ENCODE results near the gene ENTPD6.

ENTPD6 gene

DNA sequence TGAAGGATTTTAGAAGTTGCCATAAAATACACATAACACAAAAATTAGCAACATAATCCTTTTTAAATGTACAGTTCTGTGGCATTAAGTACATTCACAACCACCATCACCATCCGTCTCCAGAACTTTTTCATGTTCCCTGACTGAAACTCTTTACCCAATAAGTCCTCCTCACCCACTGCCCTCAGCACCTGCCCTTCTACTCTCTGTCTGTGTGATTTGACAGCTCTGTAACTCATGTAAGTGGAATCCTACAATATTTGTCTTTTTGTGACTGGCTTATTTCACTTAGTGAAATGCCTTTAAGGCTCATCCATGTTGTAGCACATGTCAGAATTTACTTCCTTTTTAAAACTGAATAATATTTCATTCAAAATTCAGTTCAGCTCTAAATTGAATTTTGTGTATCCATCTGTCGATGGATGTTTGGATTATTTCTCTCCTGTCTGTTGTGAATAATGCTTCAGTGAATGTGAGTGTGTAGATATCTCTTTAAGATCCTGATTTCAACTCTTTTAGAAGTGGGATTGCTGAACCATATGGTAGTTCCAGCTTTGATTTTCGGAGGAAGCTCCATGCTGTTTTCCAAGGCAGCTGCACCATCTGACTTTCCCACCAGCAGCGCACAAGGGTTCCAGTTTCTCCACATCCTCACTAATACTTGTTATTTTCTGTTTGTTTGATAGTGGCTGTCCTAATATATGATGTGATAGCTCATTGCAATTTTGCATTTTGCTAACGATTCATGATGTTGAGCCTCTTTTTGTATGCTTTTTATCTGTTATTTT is 4.2 kb downstream of the ENTPD6 start:
- TF ChIP-seq TSHZ2 (CRISPR knock-in tag; IDR thresholded peaks at IDR 0.05): no peak
- TF ChIP-seq GLIS3 (CRISPR knock-in tag; IDR thresholded peaks at IDR 0.05): no peak
- TF ChIP-seq TOX (CRISPR knock-in tag; IDR thresholded peaks at IDR 0.05; ENCODE audit: borderline replicate concordance): no peak
- TF ChIP-seq ZNF70 (CRISPR knock-in tag; IDR thresholded peaks at IDR 0.05): no peak
- TF ChIP-seq BACH2 (CRISPR knock-in tag; IDR thresholded peaks at IDR 0.05; ENCODE audit: borderline replicate concordance): no peak
- no peak for TF ChIP-seq ZFP30 (CRISPR knock-in tag; IDR thresholded peaks at IDR 0.05)
- no peak for TF ChIP-seq OSR1 (CRISPR knock-in tag; IDR thresholded peaks at IDR 0.05)
- no peak for TF ChIP-seq ZFP3 (CRISPR knock-in tag; IDR thresholded peaks at IDR 0.05)
- no peak for TF ChIP-seq SNAI2 (CRISPR knock-in tag; IDR thresholded peaks at IDR 0.05)
- TF ChIP-seq POU6F1 (CRISPR knock-in tag; IDR thresholded peaks at IDR 0.05; ENCODE audit: borderline replicate concordance, low read depth): no peak
- TF ChIP-seq ISL1 (CRISPR knock-in tag; IDR thresholded peaks at IDR 0.05): no peak
- no peak for TF ChIP-seq ZC3H10 (CRISPR knock-in tag; IDR thresholded peaks at IDR 0.05)
- TF ChIP-seq TCF4 (CRISPR knock-in tag; IDR thresholded peaks at IDR 0.05; ENCODE audit: borderline replicate concordance): no peak
- TF ChIP-seq RARB (CRISPR knock-in tag; IDR thresholded peaks at IDR 0.05): no peak
- TF ChIP-seq ARNTL (CRISPR knock-in tag; IDR thresholded peaks at IDR 0.05; ENCODE audit: borderline replicate concordance, low read depth): no peak
- TF ChIP-seq CSRNP3 (CRISPR knock-in tag; IDR thresholded peaks at IDR 0.05): no peak
- no peak for TF ChIP-seq ZNF8 (CRISPR knock-in tag; IDR thresholded peaks at IDR 0.05)
- no peak for TF ChIP-seq CSDC2 (CRISPR knock-in tag; IDR thresholded peaks at IDR 0.05)
- TF ChIP-seq ESRRG (CRISPR knock-in tag; IDR thresholded peaks at IDR 0.05): no peak
- no peak for TF ChIP-seq PPARA (CRISPR knock-in tag; IDR thresholded peaks at IDR 0.05; ENCODE audit: borderline replicate concordance)
- ATAC-seq: no peak

- ATAC-seq: no peak
- TF ChIP-seq ARNTL (CRISPR knock-in tag; IDR thresholded peaks at IDR 0.05; ENCODE audit: borderline replicate concordance, low read depth) (no peak), PPARA (CRISPR knock-in tag; IDR thresholded peaks at IDR 0.05; ENCODE audit: borderline replicate concordance) (no peak), TOX (CRISPR knock-in tag; IDR thresholded peaks at IDR 0.05; ENCODE audit: borderline replicate concordance) (no peak), ZFP3 (CRISPR knock-in tag; IDR thresholded peaks at IDR 0.05) (no peak), BACH2 (CRISPR knock-in tag; IDR thresholded peaks at IDR 0.05; ENCODE audit: borderline replicate concordance) (no peak), CSDC2 (CRISPR knock-in tag; IDR thresholded peaks at IDR 0.05) (no peak), POU6F1 (CRISPR knock-in tag; IDR thresholded peaks at IDR 0.05; ENCODE audit: borderline replicate concordance, low read depth) (no peak), GLIS3 (CRISPR knock-in tag; IDR thresholded peaks at IDR 0.05) (no peak), TSHZ2 (CRISPR knock-in tag; IDR thresholded peaks at IDR 0.05) (no peak), CSRNP3 (CRISPR knock-in tag; IDR thresholded peaks at IDR 0.05) (no peak)
- TF ChIP-seq, protein P1, sequence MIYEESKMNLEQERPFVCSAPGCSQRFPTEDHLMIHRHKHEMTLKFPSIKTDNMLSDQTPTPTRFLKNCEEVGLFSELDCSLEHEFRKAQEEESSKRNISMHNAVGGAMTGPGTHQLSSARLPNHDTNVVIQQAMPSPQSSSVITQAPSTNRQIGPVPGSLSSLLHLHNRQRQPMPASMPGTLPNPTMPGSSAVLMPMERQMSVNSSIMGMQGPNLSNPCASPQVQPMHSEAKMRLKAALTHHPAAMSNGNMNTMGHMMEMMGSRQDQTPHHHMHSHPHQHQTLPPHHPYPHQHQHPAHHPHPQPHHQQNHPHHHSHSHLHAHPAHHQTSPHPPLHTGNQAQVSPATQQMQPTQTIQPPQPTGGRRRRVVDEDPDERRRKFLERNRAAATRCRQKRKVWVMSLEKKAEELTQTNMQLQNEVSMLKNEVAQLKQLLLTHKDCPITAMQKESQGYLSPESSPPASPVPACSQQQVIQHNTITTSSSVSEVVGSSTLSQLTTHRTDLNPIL (CRISPR knock-in tag; IDR thresholded peaks at IDR 0.05; ENCODE audit: low read depth): no peak
Measured at GRCh38 chr20:25203089-25203488, 7.6 kb downstream of the ENTPD6 start.
